ENCODE data around the gene ZGRF1.

GRCh38 chr4:112536123-112536522 is 100.6 kb downstream of the ZGRF1 start:
- TF ChIP-seq POLR2AphosphoS5 (IDR thresholded peaks at IDR 0.05; ENCODE audit: low read depth) (no peak), CTCF (IDR thresholded peaks at IDR 0.05; ENCODE audit: insufficient read depth, low read length) (no peak)

Data from HL-60 (cell line).